Femur (tissue), 1 donor: ENCODE data around the gene DPH2.

Source experiments
- DNase-seq: peaks from one replicate; pipeline ENCODE4 v3.0.0-alpha.2; 2017

The DPH2 gene

GRCh38 chr1:43970502-43970901 lies 692 bp downstream of the DPH2 start:
- DNase-seq: no peak

GRCh38 chr1:43970911-43971310 lies 1.1 kb downstream of the DPH2 start:
- DNase-seq: no peak

GRCh38 chr1:43971336-43971980 lies 1.6 kb downstream of the DPH2 start:
- no peak for DNase-seq

GRCh38 chr1:43973981-43974442 lies 4.2 kb downstream of the DPH2 start:
- no peak for DNase-seq

GRCh38 chr1:43974443-43975248 lies 4.8 kb downstream of the DPH2 start, which contains the start of gene ATP6V0B:
Gene ATP6V0B (plus strand): TSS chr1:43974960. CDS start chr1:43975041, 81 bp downstream.
- DNase-seq: peak; percentile 97

GRCh38 chr1:43975249-43975961 lies 5.6 kb downstream of the DPH2 start:
- peak; percentile 72 for DNase-seq

GRCh38 chr1:43976045-43976444 lies 6.2 kb downstream of the DPH2 start:
- DNase-seq: no peak

- DNase-seq: no peak
Measured at GRCh38 chr1:43976890-43977289, 7.1 kb downstream of the DPH2 start.

- DNase-seq: no peak
Measured at GRCh38 chr1:43977376-43978263, 7.8 kb downstream of the DPH2 start.

- no peak for DNase-seq
Measured at GRCh38 chr1:43978264-43978550, 8.4 kb downstream of the DPH2 start.

GRCh38 chr1:43978551-43979260 lies 8.9 kb downstream of the DPH2 start, which contains the start of gene B4GALT2:
Gene B4GALT2 (plus strand): TSS chr1:43979210. CDS start chr1:43981161, 1,951 bp downstream.
- peak; percentile 60 for DNase-seq

- no peak for DNase-seq
Measured at GRCh38 chr1:43979261-43979527, 9.4 kb downstream of the DPH2 start.

- peak; percentile 80 for DNase-seq
Measured at GRCh38 chr1:43979528-43980254, 9.9 kb downstream of the DPH2 start.

- no peak for DNase-seq
Measured at GRCh38 chr1:43980255-43981134, 10.7 kb downstream of the DPH2 start.

GRCh38 chr1:43981135-43981491 lies 11.3 kb downstream of the DPH2 start:
- no peak for DNase-seq

- no peak for DNase-seq
Measured at GRCh38 chr1:43981636-43982035, 11.8 kb downstream of the DPH2 start.

- DNase-seq: no peak
Measured at GRCh38 chr1:43982241-43982640, 12.4 kb downstream of the DPH2 start.

GRCh38 chr1:43982808-43983207 lies 13.0 kb downstream of the DPH2 start:
- DNase-seq: no peak

GRCh38 chr1:43983253-43983899 lies 13.6 kb downstream of the DPH2 start:
- no peak for DNase-seq

- DNase-seq: no peak
Measured at GRCh38 chr1:43984855-43985254, 15.0 kb downstream of the DPH2 start.
